Hepatocyte (in vitro differentiated cells): Measurements from ENCODE around the gene DCLK2.

Source experiments
- EZH2 ChIP-seq: fragments of 200-600 bp; sonication (generic); IDR thresholded peaks from 2 replicates; pipeline ENCODE4 v1.6.1; 2016; ENCODE audit warnings: antibody characterized with exemption, mild to moderate bottlenecking, borderline replicate concordance
- EZH2phosphoT487 ChIP-seq: fragments of 200-600 bp; sonication (generic); IDR thresholded peaks from one replicate; pipeline ENCODE4 v1.6.1; 2018; ENCODE audit warnings: antibody characterized with exemption, mild to moderate bottlenecking, low read depth, moderate library complexity; ENCODE audit not compliant: unreplicated experiment, severe bottlenecking
- TF ChIP-seq, protein P1 (sequence below): fragments of 200-600 bp; sonication (generic); IDR thresholded peaks from 2 replicates; pipeline ENCODE4 v1.5.1; 2016; ENCODE audit warnings: antibody characterized with exemption, mild to moderate bottlenecking; ENCODE audit not compliant: poor library complexity

DNA sequence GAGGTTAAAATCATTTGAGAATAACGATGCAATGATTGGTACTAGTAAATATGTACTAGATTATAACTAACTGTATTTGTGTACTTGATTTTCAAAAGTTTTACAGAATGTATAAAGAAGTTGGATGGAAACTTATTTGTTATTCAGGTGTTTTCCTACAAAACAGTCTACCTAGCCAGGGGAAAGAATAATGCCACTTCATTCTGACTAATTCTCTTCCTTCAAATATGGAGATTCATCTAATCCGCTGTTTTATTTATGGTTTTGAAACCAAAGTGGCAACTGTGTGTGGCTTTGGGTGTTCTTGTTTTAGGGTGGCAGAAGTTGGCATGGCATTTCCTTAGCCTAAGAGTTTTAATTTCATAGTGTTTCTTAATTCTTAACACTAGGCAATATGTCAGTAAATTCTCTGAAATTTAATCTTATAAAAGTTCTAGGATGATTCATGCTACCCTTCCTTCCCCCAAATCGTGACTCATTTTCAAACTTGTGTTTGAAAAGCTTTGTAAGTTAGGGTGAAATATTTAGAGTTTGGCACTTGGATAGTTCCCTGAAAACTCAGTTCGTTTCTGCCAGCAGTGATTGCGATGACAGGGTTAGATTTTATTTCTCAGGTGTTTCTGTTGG, 62.6 kb downstream of the DCLK2 start:
- TF ChIP-seq, protein P1, sequence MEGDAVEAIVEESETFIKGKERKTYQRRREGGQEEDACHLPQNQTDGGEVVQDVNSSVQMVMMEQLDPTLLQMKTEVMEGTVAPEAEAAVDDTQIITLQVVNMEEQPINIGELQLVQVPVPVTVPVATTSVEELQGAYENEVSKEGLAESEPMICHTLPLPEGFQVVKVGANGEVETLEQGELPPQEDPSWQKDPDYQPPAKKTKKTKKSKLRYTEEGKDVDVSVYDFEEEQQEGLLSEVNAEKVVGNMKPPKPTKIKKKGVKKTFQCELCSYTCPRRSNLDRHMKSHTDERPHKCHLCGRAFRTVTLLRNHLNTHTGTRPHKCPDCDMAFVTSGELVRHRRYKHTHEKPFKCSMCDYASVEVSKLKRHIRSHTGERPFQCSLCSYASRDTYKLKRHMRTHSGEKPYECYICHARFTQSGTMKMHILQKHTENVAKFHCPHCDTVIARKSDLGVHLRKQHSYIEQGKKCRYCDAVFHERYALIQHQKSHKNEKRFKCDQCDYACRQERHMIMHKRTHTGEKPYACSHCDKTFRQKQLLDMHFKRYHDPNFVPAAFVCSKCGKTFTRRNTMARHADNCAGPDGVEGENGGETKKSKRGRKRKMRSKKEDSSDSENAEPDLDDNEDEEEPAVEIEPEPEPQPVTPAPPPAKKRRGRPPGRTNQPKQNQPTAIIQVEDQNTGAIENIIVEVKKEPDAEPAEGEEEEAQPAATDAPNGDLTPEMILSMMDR: no peak
- TF ChIP-seq EZH2phosphoT487 (no peak), EZH2 (no peak)
